IPS-18a (cell line): ENCODE data around the gene BRINP2.

Source experiments
- H3K27ac ChIP-seq: one replicate; pipeline ENCODE4 v1.5.1; 2013; ENCODE audit warnings: low read length
- H3K27me3 ChIP-seq: one replicate; pipeline ENCODE4 v1.6.1; 2013; ENCODE audit warnings: mild to moderate bottlenecking, low read length; ENCODE audit not compliant: control insufficient read depth, insufficient read depth
- H3K36me3 ChIP-seq: one replicate; pipeline ENCODE4 v1.6.1; 2013; ENCODE audit warnings: low read depth, low read length; ENCODE audit not compliant: control insufficient read depth
- H3K4me1 ChIP-seq: one replicate; pipeline ENCODE4 v1.6.1; 2013; ENCODE audit warnings: low read depth, low read length; ENCODE audit not compliant: control insufficient read depth
- H3K4me3 ChIP-seq: one replicate; pipeline ENCODE4 v1.5.1; 2013; ENCODE audit warnings: low read length
- H3K9ac ChIP-seq: one replicate; pipeline ENCODE4 v1.6.1; 2013; ENCODE audit warnings: mild to moderate bottlenecking, low read length, moderate library complexity
- H3K9me3 ChIP-seq: one replicate; pipeline ENCODE4 v1.6.1; 2013; ENCODE audit warnings: low read depth, low read length; ENCODE audit not compliant: control insufficient read depth

BRINP2 gene

GRCh38 chr1:177255411-177255810 lies 84.7 kb downstream of the BRINP2 start:
- Histone ChIP-seq H3K36me3 (no peaks in the 10 kb centered on the region), H3K27ac (no peak overlapping the region), H3K9ac (no peak overlapping the region), H3K4me3 (no peak overlapping the region), H3K27me3 (no peaks in the 10 kb centered on the region), H3K9me3 (no peaks in the 10 kb centered on the region), H3K4me1 (no peaks in the 10 kb centered on the region)

- Histone ChIP-seq H3K4me1 (no peaks in the 10 kb centered on the region), H3K27me3 (no peaks in the 10 kb centered on the region), H3K27ac (no peak overlapping the region), H3K9ac (no peak overlapping the region), H3K36me3 (no peaks in the 10 kb centered on the region), H3K4me3 (no peak overlapping the region), H3K9me3 (no peaks in the 10 kb centered on the region)
Measured at GRCh38 chr1:177256153-177257075, 85.7 kb downstream of the BRINP2 start.

- Histone ChIP-seq H3K27ac (no peak overlapping the region), H3K4me3 (no peak overlapping the region), H3K9ac (no peak overlapping the region), H3K36me3 (no peaks in the 10 kb centered on the region), H3K4me1 (no peaks in the 10 kb centered on the region), H3K9me3 (no peaks in the 10 kb centered on the region), H3K27me3 (no peaks in the 10 kb centered on the region)
Measured at GRCh38 chr1:177257128-177257527, 86.4 kb downstream of the BRINP2 start.

GRCh38 chr1:177257576-177257975 lies 86.8 kb downstream of the BRINP2 start:
- Histone ChIP-seq H3K36me3 (no peaks in the 10 kb centered on the region), H3K9me3 (no peaks in the 10 kb centered on the region), H3K27ac (no peak overlapping the region), H3K27me3 (no peaks in the 10 kb centered on the region), H3K4me3 (no peak overlapping the region), H3K4me1 (no peaks in the 10 kb centered on the region), H3K9ac (no peak overlapping the region)

- Histone ChIP-seq H3K9me3 (no peaks in the 10 kb centered on the region), H3K9ac (no peak overlapping the region), H3K4me1 (no peaks in the 10 kb centered on the region), H3K27ac (no peak overlapping the region), H3K36me3 (no peaks in the 10 kb centered on the region), H3K4me3 (no peak overlapping the region), H3K27me3 (no peaks in the 10 kb centered on the region)
Measured at GRCh38 chr1:177270863-177271262, 100.1 kb downstream of the BRINP2 start.

GRCh38 chr1:177273141-177273540 lies 102.4 kb downstream of the BRINP2 start:
- Histone ChIP-seq H3K9ac (no peak overlapping the region), H3K9me3 (no peaks in the 10 kb centered on the region), H3K36me3 (no peaks in the 10 kb centered on the region), H3K27me3 (no peaks in the 10 kb centered on the region), H3K4me1 (no peaks in the 10 kb centered on the region), H3K27ac (no peak overlapping the region), H3K4me3 (no peak overlapping the region)

- Histone ChIP-seq H3K4me3 (no peak overlapping the region), H3K9ac (no peak overlapping the region), H3K36me3 (no peaks in the 10 kb centered on the region), H3K9me3 (no peaks in the 10 kb centered on the region), H3K4me1 (no peaks in the 10 kb centered on the region), H3K27ac (no peak overlapping the region), H3K27me3 (no peaks in the 10 kb centered on the region)
Measured at GRCh38 chr1:177274687-177275211, 104.0 kb downstream of the BRINP2 start.

- H3K36me3 ChIP-seq: no peaks in the 10 kb centered on the region
- H3K4me3 ChIP-seq: no peak overlapping the region
- no peaks in the 10 kb centered on the region for H3K9me3 ChIP-seq
- H3K27ac ChIP-seq: no peak overlapping the region
- H3K4me1 ChIP-seq: no peaks in the 10 kb centered on the region
- no peak overlapping the region for H3K9ac ChIP-seq
- no peaks in the 10 kb centered on the region for H3K27me3 ChIP-seq
Measured at GRCh38 chr1:177275736-177276135, 105.0 kb downstream of the BRINP2 start.

GRCh38 chr1:177278626-177279390 lies 108.0 kb downstream of the BRINP2 start:
- Histone ChIP-seq H3K4me1 (peaks cover 8% of the 10 kb centered on the region), H3K27me3 (no peaks in the 10 kb centered on the region), H3K4me3 (no peak overlapping the region), H3K36me3 (no peaks in the 10 kb centered on the region), H3K27ac (no peak overlapping the region), H3K9me3 (no peaks in the 10 kb centered on the region), H3K9ac (no peak overlapping the region)

GRCh38 chr1:177281901-177282300 lies 111.1 kb downstream of the BRINP2 start:
- Histone ChIP-seq H3K4me1 (peaks cover 8% of the 10 kb centered on the region), H3K4me3 (no peak overlapping the region), H3K27ac (no peak overlapping the region), H3K27me3 (no peaks in the 10 kb centered on the region), H3K9me3 (no peaks in the 10 kb centered on the region), H3K36me3 (no peaks in the 10 kb centered on the region), H3K9ac (no peak overlapping the region)

- H3K9me3 ChIP-seq: no peaks in the 10 kb centered on the region
- H3K4me1 ChIP-seq: peaks cover 8% of the 10 kb centered on the region
- no peak overlapping the region for H3K4me3 ChIP-seq
- H3K27ac ChIP-seq: no peak overlapping the region
- no peak overlapping the region for H3K9ac ChIP-seq
- no peaks in the 10 kb centered on the region for H3K27me3 ChIP-seq
- no peaks in the 10 kb centered on the region for H3K36me3 ChIP-seq
Measured at GRCh38 chr1:177282976-177283375, 112.2 kb downstream of the BRINP2 start.
